ENCODE data around the gene RTEL1. TPM values are rescaled to one million over a fixed set of nuclear protein-coding genes. Genes with fewer than 3 reads are reported as not detected.
A peak's percentile ranks its signal among the peaks of the same experiment; 100 is the strongest.
"Not testable (repeated sequence)": the region's sequence is repeated elsewhere in the genome, so short reads cannot be mapped to it uniquely, and the experiment has no call there.

The RTEL1 gene
- 10 to 100 TPM; 52.3 to 54.5 TPM for total RNA-seq
- polyA plus RNA-seq, result 5.7 TPM

DNA sequence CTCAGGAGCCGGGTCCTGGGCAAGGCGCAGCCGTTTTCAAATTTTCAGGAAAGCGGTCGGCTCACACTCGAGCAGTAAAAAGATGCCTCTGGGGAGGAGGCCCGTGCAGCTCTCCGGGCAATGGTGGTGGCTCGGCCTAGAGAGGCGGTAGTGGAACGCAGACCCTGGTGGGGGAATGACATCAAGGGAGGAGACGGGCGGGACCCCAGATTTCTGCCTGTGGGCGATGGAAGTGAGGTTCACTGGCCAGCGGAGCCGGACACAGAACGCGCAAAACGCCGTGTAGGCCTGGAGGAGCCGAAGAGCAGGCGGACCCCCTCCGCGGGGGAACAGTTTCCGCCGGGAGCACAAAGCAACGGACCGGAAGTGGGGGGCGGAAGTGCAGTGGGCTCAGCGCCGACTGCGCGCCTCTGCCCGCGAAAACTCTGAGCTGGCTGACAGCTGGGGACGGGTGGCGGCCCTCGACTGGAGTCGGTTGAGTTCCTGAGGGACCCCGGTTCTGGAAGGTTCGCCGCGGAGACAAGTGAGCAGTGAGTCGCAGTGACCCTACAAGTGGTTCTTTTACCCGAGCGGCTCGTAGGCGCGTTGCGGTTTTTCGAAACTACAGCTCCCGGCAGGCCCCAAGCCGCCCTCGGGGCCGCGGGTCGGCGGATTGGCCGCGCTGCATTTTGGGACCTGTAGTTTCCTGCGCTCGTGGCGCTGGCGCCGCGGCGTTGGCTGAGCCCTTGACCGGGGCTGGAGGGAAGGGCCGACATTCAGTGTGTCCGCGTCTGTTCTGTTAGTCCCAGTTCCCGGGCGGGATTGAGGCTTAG is at the start of gene RTEL1:
Gene RTEL1 (plus strand): TSS at position 376 of the 812 bp plus-strand sequence. CDS start 1,091 bp downstream, outside the sequence.
- Mint-ChIP-seq H3K9me3 (no peaks in the 10 kb centered on the region), H3K27me3 (peaks cover 0 to 9% of the 10 kb centered on the region in 2 donors), H3K36me3 (peaks cover 0 to 33% (median 0%) of the 10 kb centered on the region in 3 donors), H3K4me1 (peaks cover 26 to 48% (median 41%) of the 10 kb centered on the region in 3 donors), H3K4me3 (peak within 1 kb of the TSS; percentile 94 to 96 (median 95)), H3K27ac (peak within 1 kb of the TSS; percentile 92 to 98 (median 95))
- Histone ChIP-seq H3K4me3 (ENCODE audit: low read length) (peak within 1 kb of the TSS; percentile 96), H3K36me3 (ENCODE audit: insufficient read depth, low read length) (no peaks in the 10 kb centered on the region), H3K4me1 (ENCODE audit: insufficient read depth, low read length) (peaks cover 39% of the 10 kb centered on the region), H3K27ac (ENCODE audit: low read depth, low read length) (peak within 1 kb of the TSS; percentile 66), H3K9me3 (ENCODE audit: low read length) (no peaks in the 10 kb centered on the region), H3K27me3 (ENCODE audit: insufficient read depth, low read length, poor library complexity, severe bottlenecking) (no peaks in the 10 kb centered on the region)
- DNase-seq, result peak; percentile 78 to 89 (median 84)
- ChIA-PET CTCF (interaction anchor here (0.7 to 1.6 kb wide), 11 partner anchors 10 to 207 kb away, joined by 3 to 12 read pairs (median 5); partner anchors contain the start of genes HELZ2, PTK6 and TPD52L2), POLR2A (interaction anchor here (0.5 to 1.5 kb wide), 14 partner anchors 16 to 137 kb away, joined by 3 to 9 read pairs (median 4); partner anchors contain the start of genes ARFRP1, GMEB2 and ZGPAT)

DNA sequence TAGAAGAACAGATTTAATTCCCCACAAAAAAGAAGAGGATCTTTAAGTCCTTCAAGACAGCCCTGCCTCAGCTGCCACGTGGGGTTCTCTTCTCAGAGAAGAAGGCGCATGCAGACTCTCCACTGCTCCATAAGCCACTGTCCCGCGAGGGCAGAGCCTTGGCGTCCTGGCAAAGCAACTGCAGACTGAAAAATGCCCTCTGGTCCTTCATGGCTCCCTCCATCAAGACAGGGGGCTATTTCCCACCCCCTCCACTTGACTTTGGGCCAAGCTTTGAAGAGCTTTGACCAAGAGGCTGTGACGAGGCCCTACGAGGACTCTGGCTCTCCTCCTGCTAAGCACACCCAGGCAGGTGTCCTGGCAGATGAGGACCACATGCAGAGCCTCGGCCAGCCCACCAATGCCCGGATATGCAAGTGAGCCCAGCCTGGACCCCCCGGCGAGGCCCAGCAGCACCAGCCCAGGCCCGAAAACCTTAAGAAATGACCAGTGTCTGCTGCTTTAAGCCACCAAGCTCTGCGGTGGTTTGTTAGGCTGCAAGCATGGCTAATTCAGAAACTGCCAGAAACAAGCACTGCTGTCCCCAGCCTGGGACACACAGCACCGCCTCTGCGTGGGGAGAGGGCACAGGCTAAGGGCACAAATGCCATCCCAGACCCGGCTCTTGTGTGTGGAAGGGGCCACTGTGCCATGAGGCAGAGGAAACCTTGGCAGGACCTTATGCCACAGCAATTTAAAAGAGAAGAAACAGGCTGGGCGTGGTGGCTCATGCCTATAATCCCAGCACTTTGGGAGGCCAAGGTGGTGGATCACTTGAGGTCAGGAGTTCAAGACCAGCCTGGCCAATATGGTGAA is 47.3 kb upstream of the RTEL1 start:
- POLR2A ChIA-PET, result no interaction called here
- H3K9me3 Mint-ChIP-seq, result no peaks in the 10 kb centered on the region
- Histone ChIP-seq H3K27me3 (ENCODE audit: insufficient read depth, low read length, poor library complexity, severe bottlenecking) (no peaks in the 10 kb centered on the region), H3K4me1 (ENCODE audit: insufficient read depth, low read length) (no peaks in the 10 kb centered on the region), H3K9me3 (ENCODE audit: low read length) (no peaks in the 10 kb centered on the region), H3K4me3 (ENCODE audit: low read length) (no peak overlapping the region), H3K27ac (ENCODE audit: low read depth, low read length) (no peak overlapping the region), H3K36me3 (ENCODE audit: insufficient read depth, low read length) (peaks cover 4% of the 10 kb centered on the region)
- no peak overlapping the region for H3K4me3 Mint-ChIP-seq
- H3K27ac Mint-ChIP-seq, result peak overlapping the region in 1 of 8 donors; percentile 75
- CTCF ChIA-PET, result interaction anchor here (0.8 kb wide), 1 partner anchor 32 kb away, joined by 3 read pairs; no protein-coding TSS in a partner anchor
- no peak for DNase-seq
- H3K27me3 Mint-ChIP-seq, result no peaks in the 10 kb centered on the region
- peaks cover 4 to 8% (median 6%) of the 10 kb centered on the region in 3 donors for H3K4me1 Mint-ChIP-seq
- peaks cover 0 to 32% (median 2%) of the 10 kb centered on the region in 3 donors for H3K36me3 Mint-ChIP-seq

DNA sequence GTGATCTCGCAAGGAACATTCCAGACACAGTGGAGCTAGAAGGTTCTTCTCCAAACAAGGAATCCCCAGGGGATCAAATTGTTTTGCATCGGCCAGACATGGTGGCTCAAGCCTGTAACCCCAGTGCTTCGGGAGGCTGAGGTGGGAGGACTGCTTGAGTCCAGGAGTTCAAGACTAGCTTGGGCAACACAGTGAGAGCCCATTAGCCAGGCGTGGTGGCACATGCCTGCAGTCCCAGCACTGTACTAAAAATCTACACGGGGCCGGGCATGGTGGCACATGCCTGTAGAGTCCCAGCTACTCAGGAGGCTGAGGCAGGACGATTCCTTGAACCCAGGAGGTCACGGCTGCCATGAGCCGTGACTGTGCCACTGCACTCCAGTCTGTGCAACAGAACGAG is 46.5 kb upstream of the RTEL1 start:
- Mint-ChIP-seq H3K4me3 (no peak overlapping the region), H3K27ac (no peak overlapping the region), H3K4me1 (peaks cover 4 to 8% (median 6%) of the 10 kb centered on the region in 3 donors), H3K36me3 (peaks cover 0 to 37% (median 2%) of the 10 kb centered on the region in 3 donors), H3K27me3 (no peaks in the 10 kb centered on the region), H3K9me3 (no peaks in the 10 kb centered on the region)
- no peaks in the 10 kb centered on the region for H3K27me3 ChIP-seq (ENCODE audit: insufficient read depth, low read length, poor library complexity, severe bottlenecking)
- no peak for DNase-seq
- H3K27ac ChIP-seq (ENCODE audit: low read depth, low read length), result no peak overlapping the region
- CTCF ChIA-PET, result interaction anchor here (0.8 kb wide), 1 partner anchor 31 kb away, joined by 3 read pairs; no protein-coding TSS in a partner anchor
- H3K36me3 ChIP-seq (ENCODE audit: insufficient read depth, low read length), result peaks cover 4% of the 10 kb centered on the region
- POLR2A ChIA-PET, result no interaction called here
- no peaks in the 10 kb centered on the region for H3K4me1 ChIP-seq (ENCODE audit: insufficient read depth, low read length)
- no peak overlapping the region for H3K4me3 ChIP-seq (ENCODE audit: low read length)
- no peaks in the 10 kb centered on the region for H3K9me3 ChIP-seq (ENCODE audit: low read length)

- peaks cover 0 to 44% (median 2%) of the 10 kb centered on the region in 3 donors for H3K36me3 Mint-ChIP-seq
- DNase-seq, result no peak
- Histone ChIP-seq H3K4me3 (ENCODE audit: low read length) (no peak overlapping the region), H3K27ac (ENCODE audit: low read depth, low read length) (no peak overlapping the region), H3K36me3 (ENCODE audit: insufficient read depth, low read length) (peaks cover 4% of the 10 kb centered on the region), H3K9me3 (ENCODE audit: low read length) (no peaks in the 10 kb centered on the region), H3K4me1 (ENCODE audit: insufficient read depth, low read length) (no peaks in the 10 kb centered on the region), H3K27me3 (ENCODE audit: insufficient read depth, low read length, poor library complexity, severe bottlenecking) (no peaks in the 10 kb centered on the region)
- H3K27ac Mint-ChIP-seq, result no peak overlapping the region
- ChIA-PET CTCF (interaction anchor here (1.4 to 1.5 kb wide), 2 partner anchors 26 to 75 kb away, joined by 3 to 4 read pairs; partner anchors contain the start of gene PTK6), POLR2A (no interaction called here)
- no peak overlapping the region for H3K4me3 Mint-ChIP-seq
- no peaks in the 10 kb centered on the region for H3K9me3 Mint-ChIP-seq
- H3K4me1 Mint-ChIP-seq, result peaks cover 3 to 8% (median 4%) of the 10 kb centered on the region in 3 donors
- H3K27me3 Mint-ChIP-seq, result no peaks in the 10 kb centered on the region
Observed at GRCh38 chr20:63612276-63612931, 45.7 kb upstream of the RTEL1 start.

DNA sequence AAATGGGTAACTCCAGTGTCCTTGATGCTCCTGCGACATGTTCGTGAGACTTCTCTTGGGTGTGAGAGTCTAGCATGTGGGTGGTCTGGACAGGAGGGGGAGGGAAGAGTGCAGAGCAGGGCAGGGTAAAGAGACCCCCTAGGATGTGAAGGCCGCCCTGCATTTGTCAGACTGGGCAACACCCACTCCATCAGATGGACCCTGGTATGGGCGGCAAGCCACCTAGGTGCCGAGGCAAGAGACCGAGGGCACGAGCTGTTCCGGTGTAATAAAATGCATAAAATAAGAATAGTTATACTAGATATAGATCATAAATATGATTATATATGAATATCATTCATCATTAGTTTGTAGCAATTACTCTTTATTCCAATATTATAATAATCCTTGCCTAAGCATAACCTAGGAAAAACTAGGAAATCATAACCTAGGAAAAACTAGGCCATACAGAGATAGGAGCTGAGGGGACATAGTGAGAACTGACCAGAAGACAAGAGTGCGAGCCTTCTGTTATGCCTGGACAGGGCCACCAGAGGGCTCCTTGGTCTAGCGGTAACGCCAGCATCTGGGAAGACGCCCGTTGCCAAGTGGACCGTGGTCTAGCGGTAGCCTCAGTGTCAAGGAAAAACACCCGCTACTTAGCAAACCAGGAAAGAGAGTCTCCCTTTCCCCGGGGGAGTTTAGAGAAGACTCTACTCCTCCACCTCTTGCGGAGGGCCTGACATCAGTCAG is 44.1 kb upstream of the RTEL1 start:
- H3K36me3 Mint-ChIP-seq, result peaks cover 2 to 58% (median 3%) of the 10 kb centered on the region in 3 donors
- CTCF ChIA-PET, result interaction anchor here (1.4 to 2.3 kb wide), 3 partner anchors 24 to 76 kb away, joined by 3 to 11 read pairs (median 4); partner anchors contain the start of gene PTK6
- H3K27ac Mint-ChIP-seq, result peak overlapping the region in 1 of 8 donors; percentile 74
- H3K4me3 ChIP-seq (ENCODE audit: low read length); H3K4me1 ChIP-seq (ENCODE audit: insufficient read depth, low read length); H3K27me3 ChIP-seq (ENCODE audit: insufficient read depth, low read length, poor library complexity, severe bottlenecking); H3K27ac ChIP-seq (ENCODE audit: low read depth, low read length); POLR2A ChIA-PET; H3K4me3 Mint-ChIP-seq; H3K4me1 Mint-ChIP-seq; DNase-seq; H3K9me3 Mint-ChIP-seq; H3K9me3 ChIP-seq (ENCODE audit: low read length); H3K27me3 Mint-ChIP-seq: not testable (repeated sequence)
- H3K36me3 ChIP-seq (ENCODE audit: insufficient read depth, low read length), result peaks cover 17% of the 10 kb centered on the region

GRCh38 chr20:63617092-63617875 is 40.8 kb upstream of the RTEL1 start:
- H3K9me3 Mint-ChIP-seq, result no peaks in the 10 kb centered on the region
- no peak overlapping the region for H3K27ac Mint-ChIP-seq
- H3K27me3 ChIP-seq (ENCODE audit: insufficient read depth, low read length, poor library complexity, severe bottlenecking), result no peaks in the 10 kb centered on the region
- H3K4me1 ChIP-seq (ENCODE audit: insufficient read depth, low read length), result peaks cover 5% of the 10 kb centered on the region
- ChIA-PET POLR2A (no interaction called here), CTCF (interaction anchor here (0.6 to 2.1 kb wide), 5 partner anchors 10 to 90 kb away, joined by 3 to 14 read pairs (median 3); partner anchors contain the start of genes ARFRP1, GMEB2, PTK6 and ZGPAT)
- no peaks in the 10 kb centered on the region for H3K27me3 Mint-ChIP-seq
- no peak overlapping the region for H3K4me3 ChIP-seq (ENCODE audit: low read length)
- H3K36me3 Mint-ChIP-seq, result peaks cover 2 to 60% (median 3%) of the 10 kb centered on the region in 3 donors
- H3K9me3 ChIP-seq (ENCODE audit: low read length), result no peaks in the 10 kb centered on the region
- no peak overlapping the region for H3K4me3 Mint-ChIP-seq
- H3K4me1 Mint-ChIP-seq, result peaks cover 12 to 20% (median 15%) of the 10 kb centered on the region in 3 donors
- no peak overlapping the region for H3K27ac ChIP-seq (ENCODE audit: low read depth, low read length)
- peaks cover 16% of the 10 kb centered on the region for H3K36me3 ChIP-seq (ENCODE audit: insufficient read depth, low read length)
- DNase-seq, result no peak

Measured in CD8-positive, alpha-beta memory T cell (primary cell).